HL-60 (cell line): ENCODE results near the gene KREMEN2.

ENCODE experiments used
- DNase-seq, 2 experiments: peaks; one replicate each; pipeline ENCODE4 v3.0.0-alpha.2; 2010 to 2020; ENCODE audit warnings: low read depth in 1 of 2, low spot score in 1 of 2
- H3K27ac ChIP-seq: fragments of 250-450 bp; sonication (Bioruptor Pico); replicated peaks from 2 replicates; pipeline ENCODE4 v1.5.1; 2020; ENCODE audit warnings: mild to moderate bottlenecking, moderate library complexity
- H3K27me3 ChIP-seq: fragments of 250-450 bp; sonication (Bioruptor Pico); 2 replicates; pipeline ENCODE4 v1.5.1; 2021; ENCODE audit warnings: mild to moderate bottlenecking, moderate library complexity; ENCODE audit not compliant: insufficient read depth, poor library complexity, severe bottlenecking
- H3K4me3 ChIP-seq: replicated peaks from 2 replicates; pipeline ENCODE4 v1.5.1; 2011; ENCODE audit warnings: mild to moderate bottlenecking, control low read depth, low read length; ENCODE audit not compliant: insufficient read depth
- CTCF ChIP-seq: IDR thresholded peaks from one replicate; pipeline ENCODE4 v1.5.1; 2011; ENCODE audit warnings: low read length, control low read depth, inconsistent platforms; ENCODE audit not compliant: insufficient read depth
- GABPA ChIP-seq: IDR thresholded peaks from 2 replicates; pipeline ENCODE4 v1.6.1; 2012; ENCODE audit warnings: low read depth
- POLR2AphosphoS5 ChIP-seq: IDR thresholded peaks from 2 replicates; pipeline ENCODE4 v1.6.1; 2012; ENCODE audit warnings: low read depth
- REST ChIP-seq: IDR thresholded peaks from 2 replicates; pipeline ENCODE4 v1.6.1; 2012; ENCODE audit warnings: low read depth; ENCODE audit not compliant: insufficient replicate concordance
- SPI1 ChIP-seq: IDR thresholded peaks from 2 replicates; pipeline ENCODE4 v1.6.1; 2012; ENCODE audit warnings: low read depth, mild to moderate bottlenecking, borderline replicate concordance

Gene KREMEN2

GRCh38 chr16:3003582-3004270 lies 39.7 kb downstream of the KREMEN2 start:
- no peak overlapping the region for H3K27ac ChIP-seq
- H3K27me3 ChIP-seq: no peaks in the 10 kb centered on the region
- TF ChIP-seq REST: no peak
- TF ChIP-seq POLR2AphosphoS5: no peak
- no peak for TF ChIP-seq CTCF
- TF ChIP-seq SPI1: no peak
- H3K4me3 ChIP-seq: no peak overlapping the region
- peak; percentile 99 to 100 for DNase-seq

GRCh38 chr16:3004319-3004718 lies 40.2 kb downstream of the KREMEN2 start:
- peak in 1 of 2 experiments; percentile 21 for DNase-seq
- Histone ChIP-seq H3K27ac (no peak overlapping the region), H3K4me3 (no peak overlapping the region; the same call in none of the 2 replicates), H3K27me3 (no peaks in the 10 kb centered on the region)
- TF ChIP-seq SPI1 (no peak), CTCF (no peak), REST (no peak), GABPA (no peak), POLR2AphosphoS5 (no peak)

- Histone ChIP-seq H3K27ac (peak overlapping the region; percentile 78), H3K4me3 (peak overlapping the region; percentile 57), H3K27me3 (no peaks in the 10 kb centered on the region)
- TF ChIP-seq CTCF (no peak), POLR2AphosphoS5 (no peak), SPI1 (no peak), REST (no peak), GABPA (no peak)
- peak in 1 of 2 experiments; percentile 38 for DNase-seq
Measured at GRCh38 chr16:3004781-3005284, 40.8 kb downstream of the KREMEN2 start.
